Gastroesophageal sphincter (tissue), 4 donors: ENCODE results near the gene SUSD6. TPM values are rescaled to one million over a fixed set of nuclear protein-coding genes. Genes with fewer than 3 reads are reported as not detected.
A peak's percentile ranks its signal among the peaks of the same experiment; 100 is the strongest.

ENCODE experiments used
- ATAC-seq: fragments of 150-250 bp; one replicate; pipeline ENCODE4 v1.9.1; 2016; ENCODE audit warnings: mild to moderate bottlenecking, moderate library complexity
- H3K27ac ChIP-seq, 4 donors: fragments of 200-600 bp; sonication (generic) in 3 of 4; 1 replicate in 3 of 4; 2 replicates in 1 of 4; pipeline ENCODE4 v1.5.1; 2016 to 2019
- H3K27me3 ChIP-seq: fragments of 200-600 bp; sonication (generic); one replicate; pipeline ENCODE4 v1.5.1; 2019
- H3K36me3 ChIP-seq, 2 donors: fragments of 200-600 bp; sonication (generic); one replicate each; pipeline ENCODE4 v1.5.1; 2019; ENCODE audit warnings: control low read depth in 1 of 2
- H3K4me1 ChIP-seq, 3 donors: fragments of 200-600 bp; sonication (generic); 1 replicate in 2 of 3; 2 replicates in 1 of 3; pipeline ENCODE4 v1.5.1; 2016 to 2019; ENCODE audit warnings: control low read depth in 2 of 3
- H3K4me3 ChIP-seq, 2 donors: fragments of 200-600 bp; sonication (generic); one replicate each; pipeline ENCODE4 v1.5.1; 2019; ENCODE audit warnings: mild to moderate bottlenecking in 1 of 2, moderate library complexity in 1 of 2
- H3K9me3 ChIP-seq, 3 donors: fragments of 200-600 bp; sonication (generic); one replicate each; pipeline ENCODE4 v1.5.1; 2017 to 2019; ENCODE audit warnings: control low read depth in 2 of 3
- EP300 ChIP-seq: sonication (generic); formaldehyde crosslinking; IDR thresholded peaks from one replicate; pipeline ENCODE4 v1.6.1; 2017; ENCODE audit warnings: antibody characterized with exemption, mild to moderate bottlenecking
- POLR2A ChIP-seq, 2 donors: fragments of 450-650 bp; IDR thresholded peaks; one replicate each; pipeline ENCODE4 v1.6.1; 2017; ENCODE audit warnings: antibody characterized with exemption in 2 of 2, mild to moderate bottlenecking in 2 of 2, moderate library complexity in 1 of 2
- POLR2AphosphoS5 ChIP-seq: sonication (generic); formaldehyde crosslinking; IDR thresholded peaks from one replicate; pipeline ENCODE4 v1.6.1; 2017; ENCODE audit warnings: antibody characterized with exemption
- WGBS, 2 donors: methylation state at CpG; one replicate each; pipeline ENCODE4 v1.1.5; 2018; ENCODE audit warnings: low coverage in 1 of 2; 5-methylcytosine and 5-hydroxymethylcytosine counted together
- total RNA-seq, 4 donors: library from RNA; depleted of rRNA; stranded (reverse); fragments of >200 nt; gene quantifications; one replicate each; pipeline ENCODE4 v1.1.0, GENCODE V29; 2016
- TF ChIP-seq, protein P1 (sequence below), 4 experiments: fragments of 200-600 bp in 2 of 4; fragments of 450-650 bp in 2 of 4; sonication (generic) in 1 of 4; IDR thresholded peaks; one replicate each; pipeline ENCODE4 v1.5.1; 2017 to 2019; ENCODE audit warnings: antibody characterized with exemption in 4 of 4, mild to moderate bottlenecking in 2 of 4, moderate library complexity in 2 of 4

The SUSD6 gene
- total RNA-seq, 4 donors from 2014 or later, result 24.4 to 40.6 (median 38.5) TPM

DNA sequence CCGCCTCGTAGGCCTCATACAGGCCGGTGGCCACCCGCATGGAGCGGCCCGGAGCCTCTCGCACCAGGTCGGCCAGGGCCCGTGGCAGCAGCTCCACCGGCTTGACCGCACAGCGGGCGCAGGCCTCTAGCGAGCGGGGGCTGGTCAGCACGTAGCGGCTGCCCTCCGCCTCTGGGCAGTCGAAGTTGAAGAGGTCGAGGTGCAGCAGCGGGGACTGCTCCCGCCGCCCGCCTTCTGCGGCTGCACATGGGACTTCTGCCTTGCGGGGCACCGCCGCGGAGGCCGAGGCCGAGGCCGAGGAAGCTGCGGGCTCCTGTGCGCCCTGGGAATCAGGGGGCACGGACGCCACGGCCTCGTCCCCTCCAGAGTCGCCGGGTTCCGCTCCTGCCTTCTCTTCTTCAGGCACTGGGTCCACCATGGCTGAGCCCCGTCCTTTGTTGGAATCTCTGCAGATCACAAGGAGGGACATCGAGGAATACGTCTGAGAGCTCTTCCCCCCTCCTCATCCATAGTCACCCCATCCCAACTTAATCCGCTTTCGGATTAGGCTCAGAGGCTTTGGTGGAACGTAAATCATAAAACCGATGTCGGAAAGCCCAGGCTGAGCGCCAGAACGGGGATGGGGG is 38.1 kb upstream of the SUSD6 start:
- Histone ChIP-seq H3K36me3 (no peaks in the 10 kb centered on the region), H3K9me3 (no peaks in the 10 kb centered on the region), H3K27me3 (peaks cover 92% of the 10 kb centered on the region), H3K4me1 (peaks cover 0 to 41% (median 26%) of the 10 kb centered on the region in 3 donors), H3K27ac (no peak overlapping the region), H3K4me3 (peak overlapping the region in 1 of 2 donors; percentile 54)
- WGBS, 2 donors, result 20% methylated on average over 13 of the region's 51 CpGs; no CpG with 5 or more reads in 1 of the 2 donors
- TF ChIP-seq EP300, result no peak
- TF ChIP-seq, protein P1, sequence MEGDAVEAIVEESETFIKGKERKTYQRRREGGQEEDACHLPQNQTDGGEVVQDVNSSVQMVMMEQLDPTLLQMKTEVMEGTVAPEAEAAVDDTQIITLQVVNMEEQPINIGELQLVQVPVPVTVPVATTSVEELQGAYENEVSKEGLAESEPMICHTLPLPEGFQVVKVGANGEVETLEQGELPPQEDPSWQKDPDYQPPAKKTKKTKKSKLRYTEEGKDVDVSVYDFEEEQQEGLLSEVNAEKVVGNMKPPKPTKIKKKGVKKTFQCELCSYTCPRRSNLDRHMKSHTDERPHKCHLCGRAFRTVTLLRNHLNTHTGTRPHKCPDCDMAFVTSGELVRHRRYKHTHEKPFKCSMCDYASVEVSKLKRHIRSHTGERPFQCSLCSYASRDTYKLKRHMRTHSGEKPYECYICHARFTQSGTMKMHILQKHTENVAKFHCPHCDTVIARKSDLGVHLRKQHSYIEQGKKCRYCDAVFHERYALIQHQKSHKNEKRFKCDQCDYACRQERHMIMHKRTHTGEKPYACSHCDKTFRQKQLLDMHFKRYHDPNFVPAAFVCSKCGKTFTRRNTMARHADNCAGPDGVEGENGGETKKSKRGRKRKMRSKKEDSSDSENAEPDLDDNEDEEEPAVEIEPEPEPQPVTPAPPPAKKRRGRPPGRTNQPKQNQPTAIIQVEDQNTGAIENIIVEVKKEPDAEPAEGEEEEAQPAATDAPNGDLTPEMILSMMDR (IDR thresholded peaks at IDR 0.05), result no peak
- TF ChIP-seq POLR2AphosphoS5, result no peak
- no peak for TF ChIP-seq POLR2A (IDR thresholded peaks at IDR 0.05)
- no peak for ATAC-seq

DNA sequence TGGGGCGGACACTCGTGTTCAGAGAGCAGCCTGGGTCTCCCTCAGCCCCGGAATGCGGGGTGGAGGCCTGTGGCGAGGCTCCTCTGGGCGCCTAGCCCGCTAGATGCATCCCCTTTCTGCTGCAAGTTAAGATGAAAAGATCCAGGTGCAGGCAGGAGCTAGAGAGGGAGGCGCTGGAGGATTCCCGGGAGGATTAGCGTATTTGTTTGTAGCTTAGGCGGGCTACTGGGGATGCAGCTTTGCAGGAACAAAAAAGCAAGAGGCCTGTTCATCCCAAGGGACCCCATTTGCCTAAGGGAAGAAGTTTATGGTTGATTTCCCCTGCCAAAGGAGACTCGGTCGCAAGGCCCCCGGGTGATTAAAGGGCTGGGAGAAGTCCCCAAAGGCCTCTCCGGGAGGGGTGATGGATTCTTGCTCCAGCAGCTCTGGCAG is 37.5 kb upstream of the SUSD6 start:
- Histone ChIP-seq H3K36me3 (no peaks in the 10 kb centered on the region), H3K4me1 (peaks cover 0 to 41% (median 26%) of the 10 kb centered on the region in 3 donors), H3K27me3 (peaks cover 87% of the 10 kb centered on the region), H3K27ac (no peak overlapping the region), H3K9me3 (no peaks in the 10 kb centered on the region), H3K4me3 (peak overlapping the region in 1 of 2 donors; percentile 54)
- no peak for ATAC-seq
- no peak for TF ChIP-seq POLR2A (IDR thresholded peaks at IDR 0.05)
- TF ChIP-seq, protein P1 (IDR thresholded peaks at IDR 0.05), result no peak
- no peak for TF ChIP-seq EP300
- no peak for TF ChIP-seq POLR2AphosphoS5
- WGBS, 2 donors, result no CpG with 5 or more reads among the region's 15 CpGs

DNA sequence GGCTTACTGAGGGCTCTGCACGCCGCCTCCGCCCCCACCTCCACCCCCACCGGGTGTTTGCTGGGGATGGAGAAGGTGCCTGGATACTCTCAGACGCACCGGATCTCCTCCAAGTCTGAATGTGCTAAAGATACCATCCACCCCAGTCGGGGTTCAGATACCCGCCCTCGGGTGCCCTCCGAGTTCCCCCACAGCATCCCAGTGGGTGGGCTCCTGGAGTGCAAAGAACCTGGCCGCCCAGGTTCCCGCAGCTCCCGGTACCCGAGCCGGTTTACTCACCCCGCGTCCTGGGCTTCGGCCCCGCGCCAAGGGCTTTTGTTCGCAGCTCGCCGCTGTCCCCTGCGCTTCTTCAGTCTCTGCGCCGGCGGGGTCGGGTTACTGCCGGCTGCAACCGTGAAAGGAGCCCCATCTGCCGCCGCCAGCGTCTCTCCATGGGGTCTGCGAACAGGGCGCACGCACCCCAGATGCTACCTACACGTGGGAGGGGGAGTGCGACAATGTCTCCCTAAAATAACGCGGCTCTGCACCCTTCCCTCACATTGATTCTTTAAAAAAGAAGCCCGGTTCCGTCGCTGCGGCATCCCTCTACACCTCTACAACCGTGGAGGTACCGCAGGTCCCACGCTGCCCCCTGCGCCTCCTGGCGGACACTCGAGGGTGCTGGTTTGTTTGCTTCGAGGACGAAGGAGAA is 37.0 kb upstream of the SUSD6 start, which contains the start of gene CCDC177:
TSS of gene CCDC177 (minus strand) at position 609 of the 691 bp plus-strand sequence. CDS start 1,249 bp downstream, outside the sequence.
- H3K27ac ChIP-seq, result no peak within 1 kb of the TSS
- no peaks in the 10 kb centered on the region for H3K9me3 ChIP-seq
- no peaks in the 10 kb centered on the region for H3K36me3 ChIP-seq
- peak within 1 kb of the TSS in 1 of 2 donors; percentile 54 for H3K4me3 ChIP-seq
- H3K4me1 ChIP-seq, result peaks cover 0 to 41% (median 26%) of the 10 kb centered on the region in 3 donors
- 0 to 1% methylated on average over 8 to 12 of the region's 52 CpGs for WGBS, 2 donors
- TF ChIP-seq EP300 (no peak), POLR2A (IDR thresholded peaks at IDR 0.05) (no peak), POLR2AphosphoS5 (no peak)
- TF ChIP-seq, protein P1 (IDR thresholded peaks at IDR 0.05), result peak in 3 of 4 experiments; percentile 48 to 79 (median 61)
- peak; percentile 27 for ATAC-seq
- peaks cover 82% of the 10 kb centered on the region for H3K27me3 ChIP-seq

DNA sequence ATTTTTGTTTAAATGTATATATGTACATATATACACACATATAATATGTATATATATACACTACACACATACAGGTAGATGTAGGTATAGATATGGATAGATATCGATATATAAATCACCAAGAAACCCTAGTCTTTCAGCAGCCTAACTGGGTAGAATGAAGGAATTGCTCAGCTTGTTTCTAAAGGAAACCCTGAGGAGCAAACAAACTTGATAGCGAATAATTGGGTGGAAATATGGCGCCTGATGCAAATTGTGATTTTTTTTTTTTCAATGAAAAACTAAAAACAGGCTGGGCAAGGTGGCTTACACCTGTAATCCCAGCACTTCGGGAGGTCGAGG is 36.5 kb upstream of the SUSD6 start:
- WGBS, 2 donors, result 40 to 46% methylated on average over 5 of the region's 5 CpGs
- H3K9me3 ChIP-seq, result no peaks in the 10 kb centered on the region
- peak overlapping the region in 1 of 2 donors; percentile 28 for H3K4me3 ChIP-seq
- no peaks in the 10 kb centered on the region for H3K36me3 ChIP-seq
- TF ChIP-seq POLR2A (IDR thresholded peaks at IDR 0.05) (no peak), POLR2AphosphoS5 (no peak), EP300 (no peak)
- TF ChIP-seq, protein P1 (IDR thresholded peaks at IDR 0.05), result no peak
- no peak overlapping the region for H3K27ac ChIP-seq
- H3K4me1 ChIP-seq, result peaks cover 0 to 41% (median 26%) of the 10 kb centered on the region in 3 donors
- ATAC-seq, result no peak
- peaks cover 76% of the 10 kb centered on the region for H3K27me3 ChIP-seq
